ENCODE results near the gene PIK3C2G. TPM values are rescaled to one million over a fixed set of nuclear protein-coding genes. Genes with fewer than 3 reads are reported as not detected.

Gene PIK3C2G
- total and polyA plus RNA-seq, 2 of the 13 experiments (the other 11 are each of a cell fraction or from before 2014, with no cell fraction given): not detected

DNA sequence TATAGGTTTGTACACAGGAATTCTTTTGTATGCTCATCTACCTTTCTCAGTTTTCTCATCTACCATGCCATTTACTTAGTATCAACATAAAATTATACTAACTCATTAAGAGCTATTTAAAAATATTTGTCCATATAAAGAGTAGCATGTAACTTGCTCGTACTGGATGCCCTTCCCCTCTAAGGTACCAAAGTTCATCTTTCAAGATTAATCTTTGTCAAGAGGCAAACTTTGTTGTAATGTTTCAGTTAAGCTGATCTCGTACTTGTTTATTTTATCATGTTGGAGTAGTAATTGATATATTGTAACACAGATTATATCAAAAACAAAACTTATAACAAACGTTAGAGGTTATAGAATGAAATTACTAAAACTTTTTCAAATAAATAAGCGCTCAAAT is 128.5 kb downstream of the PIK3C2G start:
- TF ChIP-seq CCDC6 (CRISPR knock-in tag; IDR thresholded peaks at IDR 0.05): no peak
- no peak for FAIRE-seq
- H3K79me2 ChIP-seq (ENCODE audit: insufficient read depth, low read length): no peaks in the 10 kb centered on the region
- no peak overlapping the region for H3K27ac ChIP-seq (ENCODE audit: extremely low read length, insufficient read depth, low read length)
- no peaks in the 10 kb centered on the region for H3K36me3 ChIP-seq (replicated peaks in 1 of 2; ENCODE audit: control insufficient read depth in 1 of 2, insufficient read depth in 2 of 2, low read length in 2 of 2)
- no peak overlapping the region for H3K9ac ChIP-seq (ENCODE audit: insufficient read depth, low read depth, low read length)
- ATAC-seq: no peak
- DNase-seq (ENCODE audit: low spot score): no peak
- no peak overlapping the region for H3K4me2 ChIP-seq (ENCODE audit: low read depth, low read length)
- H2AFZ ChIP-seq (ENCODE audit: low read length): no peak overlapping the region
- H3K4me3 ChIP-seq (replicated peaks in 1 of 3; ENCODE audit: insufficient read depth in 1 of 3, low read depth in 2 of 3, low read length in 3 of 3): no peak overlapping the region
- intact Hi-C loops (cut with micrococcal nuclease; ENCODE audit: unreplicated experiment): no loop called here
- POLR2A ChIA-PET: no interaction called here
- no peaks in the 10 kb centered on the region for H3K27me3 ChIP-seq (ENCODE audit: control insufficient read depth in 1 of 2, insufficient read depth in 2 of 2, low read length in 2 of 2)
- CTCF ChIA-PET (ENCODE audit: low intra/inter-chr PET ratio, low total read pairs): no interaction called here
- no TSS peak for BruUV-seq (replicated peaks)
- in situ Hi-C loops (cut with HindIII; ENCODE audit: extremely low pct_ligation_motif_present, low pct_unique_long_range_greater_than_20kb): no loop called here
- no peaks in the 10 kb centered on the region for H3K9me3 ChIP-seq (ENCODE audit: low read length)
- H4K20me1 ChIP-seq (ENCODE audit: insufficient read depth, low read length): no peaks in the 10 kb centered on the region
- 15% methylated on average over 4 of the region's 4 CpGs for WGBS (ENCODE audit: low lambda C conversion rate)
- H3K4me1 ChIP-seq (ENCODE audit: insufficient read depth, low read length): no peaks in the 10 kb centered on the region

DNA sequence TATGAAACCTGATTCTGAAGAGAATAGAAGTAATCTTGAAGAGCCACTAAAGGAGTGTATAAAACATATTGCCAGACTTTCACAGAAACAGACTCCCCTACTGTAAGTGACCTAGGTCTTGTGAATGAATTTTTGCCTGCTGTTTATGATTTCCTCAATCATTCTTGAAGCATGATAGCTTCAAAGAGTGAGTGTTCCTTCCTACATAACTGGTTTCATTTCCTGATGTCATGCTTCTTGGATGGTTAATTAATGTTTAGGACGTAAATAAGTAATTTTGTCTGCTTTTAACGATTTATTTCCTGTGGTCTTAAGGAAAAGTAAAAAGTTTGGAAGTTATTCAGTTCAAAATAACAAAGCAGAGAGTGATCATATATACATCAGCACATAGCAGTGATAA is 129.8 kb downstream of the PIK3C2G start:
- Histone ChIP-seq H3K27me3 (ENCODE audit: control insufficient read depth in 1 of 2, insufficient read depth in 2 of 2, low read length in 2 of 2) (no peaks in the 10 kb centered on the region), H3K36me3 (replicated peaks in 1 of 2; ENCODE audit: control insufficient read depth in 1 of 2, insufficient read depth in 2 of 2, low read length in 2 of 2) (no peaks in the 10 kb centered on the region), H3K4me3 (replicated peaks in 1 of 3; ENCODE audit: insufficient read depth in 1 of 3, low read depth in 2 of 3, low read length in 3 of 3) (no peak overlapping the region), H3K9ac (ENCODE audit: insufficient read depth, low read depth, low read length) (no peak overlapping the region), H3K27ac (ENCODE audit: extremely low read length, insufficient read depth, low read length) (no peak overlapping the region), H2AFZ (ENCODE audit: low read length) (no peak overlapping the region), H3K9me3 (ENCODE audit: low read length) (no peaks in the 10 kb centered on the region), H3K4me2 (ENCODE audit: low read depth, low read length) (no peak overlapping the region), H3K79me2 (ENCODE audit: insufficient read depth, low read length) (no peaks in the 10 kb centered on the region), H3K4me1 (ENCODE audit: insufficient read depth, low read length) (no peaks in the 10 kb centered on the region), H4K20me1 (ENCODE audit: insufficient read depth, low read length) (no peaks in the 10 kb centered on the region)
- ATAC-seq: no peak
- in situ Hi-C loops (cut with HindIII; ENCODE audit: extremely low pct_ligation_motif_present, low pct_unique_long_range_greater_than_20kb) (no loop called here), intact Hi-C loops (cut with micrococcal nuclease; ENCODE audit: unreplicated experiment) (no loop called here)
- ChIA-PET POLR2A (no interaction called here), CTCF (ENCODE audit: low intra/inter-chr PET ratio, low total read pairs) (no interaction called here)
- BruUV-seq (replicated peaks): no TSS peak
- no peak for FAIRE-seq
- WGBS (ENCODE audit: low lambda C conversion rate): 0% methylated on average over 2 of the region's 2 CpGs
- no peak for DNase-seq (ENCODE audit: low spot score)
- TF ChIP-seq HMG20A (CRISPR knock-in tag; IDR thresholded peaks at IDR 0.05; ENCODE audit: borderline replicate concordance) (no peak), ZNF768 (CRISPR knock-in tag; IDR thresholded peaks at IDR 0.05) (no peak), ZNF670 (CRISPR knock-in tag; IDR thresholded peaks at IDR 0.05; ENCODE audit: borderline replicate concordance) (no peak), ZNF34 (CRISPR knock-in tag; IDR thresholded peaks at IDR 0.05; ENCODE audit: borderline replicate concordance) (no peak), ZNF598 (CRISPR knock-in tag; IDR thresholded peaks at IDR 0.05; ENCODE audit: borderline replicate concordance) (no peak), ERF (CRISPR knock-in tag; IDR thresholded peaks at IDR 0.05) (no peak), FOXO1 (CRISPR knock-in tag; IDR thresholded peaks at IDR 0.05) (no peak), NAIF1 (CRISPR knock-in tag; IDR thresholded peaks at IDR 0.05; ENCODE audit: borderline replicate concordance) (no peak)
- TF ChIP-seq, protein P1, sequence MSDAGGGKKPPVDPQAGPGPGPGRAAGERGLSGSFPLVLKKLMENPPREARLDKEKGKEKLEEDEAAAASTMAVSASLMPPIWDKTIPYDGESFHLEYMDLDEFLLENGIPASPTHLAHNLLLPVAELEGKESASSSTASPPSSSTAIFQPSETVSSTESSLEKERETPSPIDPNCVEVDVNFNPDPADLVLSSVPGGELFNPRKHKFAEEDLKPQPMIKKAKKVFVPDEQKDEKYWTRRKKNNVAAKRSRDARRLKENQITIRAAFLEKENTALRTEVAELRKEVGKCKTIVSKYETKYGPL (CRISPR knock-in tag; IDR thresholded peaks at IDR 0.05): no peak
- TF ChIP-seq, protein P2, sequence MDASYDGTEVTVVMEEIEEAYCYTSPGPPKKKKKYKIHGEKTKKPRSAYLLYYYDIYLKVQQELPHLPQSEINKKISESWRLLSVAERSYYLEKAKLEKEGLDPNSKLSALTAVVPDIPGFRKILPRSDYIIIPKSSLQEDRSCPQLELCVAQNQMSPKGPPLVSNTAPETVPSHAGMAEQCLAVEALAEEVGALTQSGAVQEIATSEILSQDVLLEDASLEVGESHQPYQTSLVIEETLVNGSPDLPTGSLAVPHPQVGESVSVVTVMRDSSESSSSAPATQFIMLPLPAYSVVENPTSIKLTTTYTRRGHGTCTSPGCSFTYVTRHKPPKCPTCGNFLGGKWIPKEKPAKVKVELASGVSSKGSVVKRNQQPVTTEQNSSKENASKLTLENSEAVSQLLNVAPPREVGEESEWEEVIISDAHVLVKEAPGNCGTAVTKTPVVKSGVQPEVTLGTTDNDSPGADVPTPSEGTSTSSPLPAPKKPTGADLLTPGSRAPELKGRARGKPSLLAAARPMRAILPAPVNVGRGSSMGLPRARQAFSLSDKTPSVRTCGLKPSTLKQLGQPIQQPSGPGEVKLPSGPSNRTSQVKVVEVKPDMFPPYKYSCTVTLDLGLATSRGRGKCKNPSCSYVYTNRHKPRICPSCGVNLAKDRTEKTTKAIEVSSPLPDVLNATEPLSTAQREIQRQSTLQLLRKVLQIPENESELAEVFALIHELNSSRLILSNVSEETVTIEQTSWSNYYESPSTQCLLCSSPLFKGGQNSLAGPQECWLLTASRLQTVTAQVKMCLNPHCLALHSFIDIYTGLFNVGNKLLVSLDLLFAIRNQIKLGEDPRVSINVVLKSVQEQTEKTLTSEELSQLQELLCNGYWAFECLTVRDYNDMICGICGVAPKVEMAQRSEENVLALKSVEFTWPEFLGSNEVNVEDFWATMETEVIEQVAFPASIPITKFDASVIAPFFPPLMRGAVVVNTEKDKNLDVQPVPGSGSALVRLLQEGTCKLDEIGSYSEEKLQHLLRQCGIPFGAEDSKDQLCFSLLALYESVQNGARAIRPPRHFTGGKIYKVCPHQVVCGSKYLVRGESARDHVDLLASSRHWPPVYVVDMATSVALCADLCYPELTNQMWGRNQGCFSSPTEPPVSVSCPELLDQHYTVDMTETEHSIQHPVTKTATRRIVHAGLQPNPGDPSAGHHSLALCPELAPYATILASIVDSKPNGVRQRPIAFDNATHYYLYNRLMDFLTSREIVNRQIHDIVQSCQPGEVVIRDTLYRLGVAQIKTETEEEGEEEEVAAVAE (CRISPR knock-in tag; IDR thresholded peaks at IDR 0.05; ENCODE audit: borderline replicate concordance): no peak
